Activated T-helper 1 cell treated with anti-CD3 and anti-CD28 coated beads, Interleukin-12 subunit alpha, Interleukin-12 subunit beta, Interleukin-2, Interleukin-4 antibody, amounts not matched to agents 30 ng/mL and 10 ng/mL and 1 ng/mL, durations not matched to agents 14 hours and 24 hours and 36 hours (primary cell): ENCODE measurements around the gene TBX10. TPM values are rescaled to one million over a fixed set of nuclear protein-coding genes. Genes with fewer than 3 reads are reported as not detected.
"Not testable (repeated sequence)": the region's sequence is repeated elsewhere in the genome, so short reads cannot be mapped to it uniquely, and the experiment has no call there.

Experiments used
- DNase-seq: peaks from one replicate; pipeline ENCODE4 v3.0.0; 2021; ENCODE audit warnings: low spot score
- H3K27ac Mint-ChIP-seq: one replicate; pipeline ENCODE4 v1.8.0; 2021; ENCODE audit warnings: mild to moderate bottlenecking, mixed read lengths
- H3K27me3 Mint-ChIP-seq: one replicate; pipeline ENCODE4 v1.8.0; 2022; ENCODE audit warnings: mild to moderate bottlenecking, moderate library complexity, mixed read lengths; ENCODE audit not compliant: insufficient read depth
- H3K36me3 Mint-ChIP-seq: one replicate; pipeline ENCODE4 v1.8.0; 2021; ENCODE audit warnings: low read depth, mixed read lengths
- H3K4me1 Mint-ChIP-seq: one replicate; pipeline ENCODE4 v1.8.0; 2021; ENCODE audit warnings: low read depth, mixed read lengths
- H3K4me3 Mint-ChIP-seq: one replicate; pipeline ENCODE4 v1.8.0; 2021; ENCODE audit warnings: mild to moderate bottlenecking, moderate library complexity, mixed read lengths
- H3K9me3 Mint-ChIP-seq: one replicate; pipeline ENCODE4 v1.8.0; 2021; ENCODE audit warnings: mixed read lengths
- intact Hi-C: fragments of 100-400 bp; cut with micrococcal nuclease; formaldehyde crosslinking; loops from one replicate; pipeline ENCODE4 v1.15.1; 2024
- total RNA-seq: library from RNA; stranded (reverse); gene quantifications from 2 replicates; pipeline ENCODE4 v1.2.3, GENCODE V29; 2022

TBX10 gene
- total RNA-seq, 1 donor from 2014 or later, result not detected

DNA sequence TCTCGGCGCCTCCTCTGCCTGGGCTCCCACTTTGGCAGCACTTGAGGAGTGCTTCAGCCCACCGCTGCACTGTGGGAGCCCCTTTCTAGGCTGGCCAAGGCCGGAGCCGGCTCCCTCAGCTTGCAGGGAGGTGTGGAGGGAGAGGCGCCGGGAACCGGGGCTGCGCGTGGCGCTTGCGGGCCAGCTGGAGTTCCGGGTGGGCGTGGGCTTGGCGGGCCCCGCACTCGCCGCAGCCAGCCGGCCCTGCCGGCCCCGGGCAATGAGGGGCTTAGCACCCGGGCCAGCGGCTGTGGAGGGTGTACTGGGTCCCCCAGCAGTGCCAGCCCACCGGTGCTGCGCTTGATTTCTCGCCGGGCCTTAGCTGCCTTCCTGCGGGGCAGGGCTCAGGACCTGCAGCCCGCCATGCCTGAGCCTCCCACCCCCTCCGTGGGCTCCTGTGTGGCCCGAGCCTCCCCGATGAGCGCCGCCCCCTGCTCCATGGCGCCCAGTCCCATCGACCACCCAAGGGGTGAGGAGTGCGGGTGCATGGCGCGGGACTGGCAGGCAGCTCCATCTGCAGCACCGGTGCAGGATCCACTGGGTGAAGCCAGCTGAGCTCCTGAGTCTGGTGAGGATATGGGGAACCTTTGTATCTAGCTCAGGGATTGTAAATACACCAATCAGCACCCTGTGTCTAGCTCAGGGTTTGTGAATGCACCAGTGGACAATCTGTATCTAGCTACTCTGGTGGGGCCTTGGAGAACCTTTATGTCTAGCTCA lies 20.5 kb downstream of the TBX10 start:
- H3K9me3 Mint-ChIP-seq, H3K36me3 Mint-ChIP-seq, DNase-seq, intact Hi-C loops, H3K27ac Mint-ChIP-seq, H3K27me3 Mint-ChIP-seq, H3K4me3 Mint-ChIP-seq: not testable (repeated sequence)
- peaks cover 17% of the 10 kb centered on the region for H3K4me1 Mint-ChIP-seq

DNA sequence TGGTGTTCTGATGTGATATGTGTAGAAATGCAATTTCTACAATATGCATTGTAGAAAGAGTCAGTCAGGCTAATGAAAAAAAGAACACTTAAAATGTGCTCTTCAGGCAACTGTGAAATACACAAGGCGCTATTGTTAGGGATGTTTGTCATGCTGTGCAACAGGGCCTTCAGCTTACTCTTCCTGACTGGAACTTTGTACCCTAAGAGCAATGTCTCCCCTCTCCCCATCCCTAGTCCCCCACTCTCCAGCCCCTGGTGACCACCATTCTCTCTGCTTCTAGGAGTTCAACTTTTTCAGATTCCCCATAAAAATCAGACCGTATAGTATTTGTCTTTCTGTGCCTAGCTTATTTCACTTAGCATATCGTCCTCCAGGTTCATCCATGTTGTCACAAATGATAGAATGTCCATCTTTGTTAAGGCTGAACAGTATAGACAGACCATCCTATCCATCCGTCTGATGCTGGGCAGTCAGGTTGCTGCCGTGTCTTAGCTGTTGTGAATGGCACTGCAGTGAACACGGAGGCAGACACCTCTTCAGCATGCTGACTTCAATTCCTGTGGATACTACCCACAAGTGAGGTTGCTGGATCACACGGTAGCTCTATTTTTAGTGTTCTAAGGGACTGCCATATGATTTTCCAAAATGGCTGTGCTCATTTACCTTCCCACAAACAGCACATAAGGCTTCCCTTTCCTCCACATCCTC lies 22.2 kb downstream of the TBX10 start:
- H3K36me3 Mint-ChIP-seq, result peaks cover 11% of the 10 kb centered on the region
- no peak overlapping the region for H3K4me3 Mint-ChIP-seq
- H3K9me3 Mint-ChIP-seq, result no peaks in the 10 kb centered on the region
- no peak for DNase-seq
- no peak overlapping the region for H3K27ac Mint-ChIP-seq
- H3K4me1 Mint-ChIP-seq, result peaks cover 29% of the 10 kb centered on the region
- intact Hi-C loops, result no loop called here
- no peaks in the 10 kb centered on the region for H3K27me3 Mint-ChIP-seq

DNA sequence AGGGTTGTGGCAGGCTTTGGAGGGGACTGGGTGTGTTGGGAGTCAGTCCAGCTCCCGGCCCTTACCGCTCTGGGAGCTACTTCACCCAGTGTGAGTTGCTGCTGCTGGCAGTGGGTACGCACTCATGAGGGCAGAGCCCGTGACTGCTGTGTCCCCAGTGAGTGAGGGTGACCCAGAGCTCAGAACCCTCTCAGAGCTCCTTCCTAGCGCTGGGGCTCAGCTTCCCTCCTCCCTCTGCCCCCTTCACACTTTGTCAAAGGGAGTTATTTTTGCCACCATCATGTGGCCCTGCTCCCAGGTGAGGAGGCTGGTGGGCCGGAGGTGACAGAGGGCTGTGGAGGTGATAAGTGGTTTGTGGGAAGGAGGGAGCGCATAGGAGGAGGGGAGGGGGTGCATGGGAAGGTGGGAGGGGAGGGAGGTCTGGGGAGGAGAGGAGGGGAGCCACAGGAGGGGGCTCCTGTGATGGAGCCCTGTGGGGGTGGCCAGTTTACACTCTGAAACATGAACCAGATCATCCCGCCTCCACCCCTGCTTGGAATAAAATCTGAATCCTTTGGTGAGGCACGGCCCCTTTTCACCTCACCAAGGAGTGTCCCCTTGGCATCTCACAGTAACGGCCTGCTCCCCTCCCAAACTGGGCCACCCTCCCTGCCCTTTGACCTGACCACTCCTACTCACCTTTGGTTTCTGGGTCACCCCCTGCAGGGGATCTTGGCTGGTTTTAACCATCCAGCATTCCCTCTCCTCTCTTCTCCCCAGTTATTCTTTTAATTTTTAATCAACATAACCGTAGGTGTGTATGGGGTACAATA lies 22.9 kb downstream of the TBX10 start:
- DNase-seq, result no peak
- H3K4me1 Mint-ChIP-seq, result peaks cover 29% of the 10 kb centered on the region
- no peaks in the 10 kb centered on the region for H3K9me3 Mint-ChIP-seq
- H3K36me3 Mint-ChIP-seq, result peaks cover 12% of the 10 kb centered on the region
- H3K27ac Mint-ChIP-seq, result no peak overlapping the region
- H3K4me3 Mint-ChIP-seq, result no peak overlapping the region
- no peaks in the 10 kb centered on the region for H3K27me3 Mint-ChIP-seq
- intact Hi-C loops, result no loop called here

DNA sequence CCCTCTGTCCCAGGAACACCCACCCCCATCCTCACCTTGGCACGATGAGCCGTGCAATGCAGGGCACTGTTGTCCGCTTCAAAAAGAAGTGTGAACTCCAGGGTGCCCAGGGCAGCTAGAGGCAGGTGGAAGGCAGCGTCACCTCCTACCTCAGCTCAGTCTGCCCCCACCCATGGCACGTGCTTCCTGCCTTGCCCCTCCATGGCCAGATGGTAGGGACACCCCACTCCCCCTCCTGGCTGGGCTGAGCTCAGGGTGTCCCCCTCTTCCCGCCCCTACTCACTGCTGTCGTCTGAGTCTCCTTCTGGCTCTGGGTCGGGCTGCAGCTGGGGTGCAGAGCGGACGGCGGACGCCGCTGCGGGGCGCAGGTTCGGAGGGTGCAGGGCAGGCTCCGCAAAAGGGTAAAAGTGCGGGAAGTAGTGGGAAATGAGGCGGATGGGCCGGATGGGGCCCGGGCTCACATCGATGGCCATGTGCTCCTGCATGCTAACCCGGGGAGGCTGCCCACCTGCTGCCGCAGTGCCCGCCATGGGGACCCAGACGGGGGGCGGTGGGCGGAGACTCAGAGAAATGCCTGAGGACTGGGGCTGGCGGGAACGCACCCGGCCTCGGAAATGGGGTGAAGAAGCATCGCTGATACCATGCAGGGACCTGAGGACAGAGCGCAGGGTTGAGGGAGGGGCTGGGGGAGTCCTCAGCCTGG lies 23.7 kb downstream of the TBX10 start:
- Mint-ChIP-seq H3K27me3 (no peaks in the 10 kb centered on the region), H3K4me1 (peaks cover 27% of the 10 kb centered on the region), H3K4me3 (no peak overlapping the region), H3K9me3 (no peaks in the 10 kb centered on the region), H3K36me3 (peaks cover 14% of the 10 kb centered on the region), H3K27ac (no peak overlapping the region)
- DNase-seq, result no peak
- intact Hi-C loops, result no loop called here

DNA sequence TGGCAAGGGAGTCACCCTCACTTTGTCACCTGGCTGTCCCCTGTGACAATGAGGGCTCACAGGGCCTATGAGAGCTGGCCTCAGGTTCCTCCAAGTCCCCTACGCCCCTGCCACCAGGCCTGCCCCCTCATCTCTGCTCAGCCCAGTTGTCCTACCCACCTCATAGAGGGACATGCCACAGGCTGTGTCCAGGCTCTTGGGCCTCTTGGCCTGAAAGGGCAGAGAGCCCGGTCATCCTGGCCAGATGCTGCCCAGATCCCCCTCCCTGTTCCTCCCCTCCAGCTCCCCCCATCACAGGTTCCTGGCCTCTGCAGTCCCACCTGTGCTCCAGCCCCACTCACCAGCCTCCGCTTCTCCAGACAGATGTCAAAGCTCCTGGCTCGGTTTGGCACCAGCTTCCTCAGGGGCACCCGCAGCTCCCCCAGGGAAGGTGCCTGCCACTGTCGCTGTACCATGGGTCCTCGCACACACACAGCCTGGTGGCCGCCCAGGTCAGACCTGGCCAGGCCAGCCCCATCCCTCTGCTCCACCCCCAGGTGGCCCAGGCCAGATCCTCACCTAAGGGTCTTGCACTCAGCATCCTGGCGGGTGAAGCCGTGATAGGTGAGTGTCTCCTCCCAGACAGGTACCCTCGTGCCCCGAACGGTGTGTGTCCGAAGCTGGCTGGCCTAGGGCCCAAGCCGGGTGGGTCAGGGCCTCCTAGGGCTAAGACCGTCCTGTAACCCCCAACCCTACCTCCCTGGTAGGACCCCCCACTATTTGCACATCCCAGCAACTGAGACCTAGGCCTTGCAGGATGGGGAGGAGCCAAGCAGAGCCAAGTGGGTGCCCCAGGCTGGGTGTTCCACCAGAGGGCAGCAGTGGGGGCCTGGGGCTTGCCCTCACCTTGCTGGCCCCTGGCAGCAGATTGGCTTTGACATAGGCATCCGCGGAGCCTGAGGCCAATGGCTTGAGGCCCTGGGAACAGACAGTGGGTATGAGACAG lies 24.5 kb downstream of the TBX10 start:
- peaks cover 21% of the 10 kb centered on the region for H3K36me3 Mint-ChIP-seq
- H3K27me3 Mint-ChIP-seq, result no peaks in the 10 kb centered on the region
- H3K27ac Mint-ChIP-seq, result peak overlapping the region; percentile 98

DNA sequence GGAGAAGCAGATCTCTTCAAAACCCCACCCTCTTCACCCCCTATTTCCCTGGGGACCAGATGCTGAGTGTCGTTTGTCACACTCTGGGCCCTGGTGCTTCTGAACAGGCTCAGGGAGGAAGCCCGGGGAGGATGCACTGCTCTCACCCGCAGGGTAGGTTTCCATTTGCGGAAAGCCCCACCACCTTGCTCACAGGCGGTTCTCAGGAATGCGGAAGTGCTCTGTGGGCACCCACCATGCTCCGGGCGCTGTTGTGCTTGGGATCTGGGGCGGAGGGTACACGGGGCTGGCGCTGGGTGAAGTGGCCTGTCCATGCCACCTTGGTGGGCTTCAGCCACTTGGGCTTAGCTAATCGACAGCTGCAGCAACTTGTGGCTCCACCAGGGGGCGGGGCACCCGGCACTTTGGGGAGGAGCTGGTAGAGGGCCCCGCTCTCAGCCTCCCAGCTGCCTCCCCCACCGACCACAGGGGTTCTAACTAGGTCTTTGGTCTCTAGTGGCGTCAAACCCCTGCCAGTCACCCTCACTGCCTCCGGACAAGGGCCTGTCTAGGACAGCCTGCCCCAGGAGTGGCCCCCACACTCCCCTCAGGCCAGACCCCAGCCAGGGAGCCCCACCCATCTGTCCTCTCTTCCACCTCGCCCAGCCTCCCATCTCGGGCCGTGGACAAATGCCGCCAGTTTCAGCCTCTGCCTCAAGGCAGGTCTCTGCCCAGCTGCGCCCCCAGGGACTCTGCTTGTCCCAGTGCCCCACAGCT lies 25.4 kb downstream of the TBX10 start:
- peaks cover 29% of the 10 kb centered on the region for H3K4me1 Mint-ChIP-seq
- H3K9me3 Mint-ChIP-seq, result no peaks in the 10 kb centered on the region
- peak overlapping the region; percentile 79 for H3K4me3 Mint-ChIP-seq
- peaks cover 26% of the 10 kb centered on the region for H3K36me3 Mint-ChIP-seq
- peak; percentile 86 for DNase-seq
- H3K27me3 Mint-ChIP-seq, result no peaks in the 10 kb centered on the region
- H3K27ac Mint-ChIP-seq, result peak overlapping the region; percentile 98
- intact Hi-C loops, result loop anchor here (1.0 kb wide), 4 partner anchors 8 to 261 kb away; partner anchors contain the start of genes NDUFV1, NUDT8 and POLD4

More for the DNA sequence above, 24.5 kb downstream of the TBX10 start:
- DNase-seq, result peak; percentile 55
- intact Hi-C loops, result loop anchor here (1.0 kb wide), 4 partner anchors 9 to 262 kb away; partner anchors contain the start of genes NDUFV1, NUDT8 and POLD4
- Mint-ChIP-seq H3K4me1 (peaks cover 24% of the 10 kb centered on the region), H3K9me3 (no peaks in the 10 kb centered on the region), H3K4me3 (peak overlapping the region; percentile 79)

DNA sequence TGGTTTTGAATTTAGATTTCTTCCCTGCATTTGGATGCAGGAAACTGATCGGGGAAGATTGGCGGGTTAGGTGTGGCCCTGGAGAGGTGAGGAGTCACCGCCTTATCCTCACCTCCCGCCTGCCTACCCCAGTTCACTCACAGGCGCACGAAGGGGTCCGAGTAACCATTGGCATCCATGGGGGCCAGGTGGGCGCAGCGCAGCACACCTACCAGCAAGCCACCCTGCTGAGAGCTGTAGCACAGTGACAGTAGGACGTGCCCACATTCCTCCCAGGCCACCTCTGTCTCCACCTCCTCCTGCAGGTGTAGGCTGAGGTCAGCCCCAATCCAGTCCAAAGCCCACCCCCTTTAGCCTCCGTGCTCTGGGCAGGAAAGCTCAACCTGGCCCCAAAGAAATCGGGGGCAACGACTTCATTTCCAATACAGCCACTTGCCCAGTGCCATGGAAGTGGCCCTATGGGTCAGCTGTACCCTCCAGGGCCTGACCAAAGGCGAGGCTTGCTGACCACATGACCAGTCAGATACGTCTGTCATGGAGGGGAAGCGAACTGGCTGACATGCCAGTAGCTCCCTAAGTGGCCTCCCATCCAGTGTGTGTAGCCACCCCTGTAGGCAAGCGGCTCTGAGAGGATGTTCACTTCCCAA lies 26.1 kb downstream of the TBX10 start:
- intact Hi-C loops, result no loop called here
- H3K27me3 Mint-ChIP-seq, result no peaks in the 10 kb centered on the region
- H3K9me3 Mint-ChIP-seq, result no peaks in the 10 kb centered on the region

DNA sequence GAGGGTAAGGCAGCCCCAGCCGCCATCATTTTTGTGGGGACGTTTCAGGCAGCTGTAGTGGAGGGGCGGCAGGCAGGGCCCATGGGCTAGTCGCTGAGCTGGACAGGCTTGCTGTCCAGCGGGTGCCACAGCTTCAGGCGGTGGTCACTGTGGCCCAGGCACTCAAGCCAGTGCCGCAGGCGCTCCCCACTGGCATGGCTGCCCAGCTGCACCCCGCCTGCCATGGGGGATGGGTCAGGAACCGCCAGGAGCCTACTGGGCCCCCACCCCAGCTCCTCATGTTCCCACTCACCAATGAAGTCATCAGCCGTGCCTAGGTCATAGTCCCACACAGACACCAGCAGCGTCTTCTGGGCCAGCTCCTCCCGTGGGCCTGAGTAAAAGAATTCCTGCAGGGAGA lies 26.8 kb downstream of the TBX10 start:
- H3K4me1 Mint-ChIP-seq, result peaks cover 36% of the 10 kb centered on the region
- peaks cover 35% of the 10 kb centered on the region for H3K36me3 Mint-ChIP-seq
- H3K27ac Mint-ChIP-seq, result peak overlapping the region; percentile 98
- H3K9me3 Mint-ChIP-seq, result no peaks in the 10 kb centered on the region
- intact Hi-C loops, result no loop called here
- no peak for DNase-seq
- no peak overlapping the region for H3K4me3 Mint-ChIP-seq
- no peaks in the 10 kb centered on the region for H3K27me3 Mint-ChIP-seq

More for the DNA sequence above, 26.1 kb downstream of the TBX10 start:
- no peak for DNase-seq
- Mint-ChIP-seq H3K36me3 (peaks cover 33% of the 10 kb centered on the region), H3K4me3 (peak overlapping the region; percentile 79), H3K4me1 (peaks cover 36% of the 10 kb centered on the region), H3K27ac (peak overlapping the region; percentile 98)

DNA sequence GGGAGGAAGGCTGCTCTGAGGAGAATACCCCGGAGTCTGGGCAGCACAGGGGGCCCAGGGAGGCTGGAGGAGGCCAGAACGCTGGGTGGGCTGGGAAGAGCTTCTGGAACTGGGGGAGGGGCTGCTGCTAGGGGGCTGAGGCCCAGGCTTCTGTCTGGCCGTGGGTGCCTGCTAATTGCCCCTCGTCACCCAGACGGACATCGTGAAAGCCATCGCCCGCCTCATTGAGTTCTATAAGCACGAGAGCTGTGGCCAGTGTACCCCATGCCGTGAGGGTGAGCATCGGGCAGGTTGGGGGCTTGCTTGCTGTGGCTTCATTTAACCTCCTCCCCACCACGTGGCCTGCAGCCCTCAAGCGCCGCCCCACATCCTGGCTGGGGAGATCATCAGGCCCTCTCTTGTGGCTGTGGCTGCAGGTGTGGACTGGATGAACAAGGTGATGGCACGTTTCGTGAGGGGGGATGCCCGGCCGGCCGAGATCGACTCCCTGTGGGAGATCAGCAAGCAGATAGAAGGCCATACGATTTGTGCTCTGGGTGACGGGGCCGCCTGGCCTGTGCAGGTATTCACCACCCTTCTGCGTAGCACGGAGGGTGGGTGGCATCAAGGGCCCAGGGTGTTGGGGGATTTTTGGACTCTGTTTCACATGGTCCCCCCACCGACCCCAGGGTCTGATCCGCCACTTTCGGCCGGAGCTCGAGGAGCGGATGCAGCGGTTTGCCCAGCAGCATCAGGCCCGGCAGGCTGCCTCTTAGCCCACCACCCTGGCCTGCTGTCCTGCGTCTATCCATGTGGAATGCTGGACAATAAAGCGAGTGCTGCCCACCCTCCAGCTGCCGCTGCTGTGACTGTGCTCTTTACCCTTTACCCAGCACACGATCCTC lies 27.6 kb downstream of the TBX10 start:
- no peak overlapping the region for H3K4me3 Mint-ChIP-seq
- no peak for DNase-seq
- intact Hi-C loops, result no loop called here
- H3K4me1 Mint-ChIP-seq, result peaks cover 35% of the 10 kb centered on the region
- H3K27ac Mint-ChIP-seq, result peak overlapping the region; percentile 63
- H3K36me3 Mint-ChIP-seq, result peaks cover 35% of the 10 kb centered on the region
- H3K9me3 Mint-ChIP-seq, result no peaks in the 10 kb centered on the region
- H3K27me3 Mint-ChIP-seq, result no peaks in the 10 kb centered on the region

DNA sequence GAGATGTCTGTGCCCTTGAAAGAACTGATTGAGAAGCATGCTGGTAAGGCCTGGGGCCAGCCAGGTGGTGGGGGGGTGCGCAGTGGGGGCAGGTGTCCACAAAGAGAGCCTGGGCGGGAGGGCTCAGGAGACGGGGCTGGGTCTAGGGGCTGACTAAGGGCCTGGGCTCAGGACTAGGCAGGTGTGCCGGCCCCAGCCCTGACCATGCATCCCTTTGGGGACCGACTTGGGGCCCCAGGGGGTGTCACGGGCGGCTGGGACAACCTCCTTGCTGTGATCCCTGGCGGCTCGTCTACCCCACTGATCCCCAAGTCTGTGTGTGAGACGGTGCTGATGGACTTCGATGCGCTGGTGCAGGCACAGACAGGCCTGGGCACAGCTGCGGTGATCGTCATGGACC lies 28.4 kb downstream of the TBX10 start:
- Mint-ChIP-seq H3K36me3 (peaks cover 36% of the 10 kb centered on the region), H3K9me3 (no peaks in the 10 kb centered on the region), H3K4me1 (peaks cover 41% of the 10 kb centered on the region), H3K27ac (peak overlapping the region; percentile 44), H3K4me3 (no peak overlapping the region), H3K27me3 (no peaks in the 10 kb centered on the region)
- intact Hi-C loops, result no loop called here
- no peak for DNase-seq
